NOMO-1 treated with dmso at 0.1 percent for 144 hours (cell line): ENCODE measurements around the gene FAM107B.
"Not testable (repeated sequence)": the region's sequence is repeated elsewhere in the genome, so short reads cannot be mapped to it uniquely, and the experiment has no call there.

ENCODE experiments used
- DNase-seq: peaks from one replicate; lab custom pipeline; 2025; ENCODE audit not compliant: unreplicated experiment; lab: John Stamatoyannopoulos, UW

FAM107B gene

GRCh38 chr10:14667280-14667679, 107.4 kb downstream of the FAM107B start:
- no peak for DNase-seq

DNA sequence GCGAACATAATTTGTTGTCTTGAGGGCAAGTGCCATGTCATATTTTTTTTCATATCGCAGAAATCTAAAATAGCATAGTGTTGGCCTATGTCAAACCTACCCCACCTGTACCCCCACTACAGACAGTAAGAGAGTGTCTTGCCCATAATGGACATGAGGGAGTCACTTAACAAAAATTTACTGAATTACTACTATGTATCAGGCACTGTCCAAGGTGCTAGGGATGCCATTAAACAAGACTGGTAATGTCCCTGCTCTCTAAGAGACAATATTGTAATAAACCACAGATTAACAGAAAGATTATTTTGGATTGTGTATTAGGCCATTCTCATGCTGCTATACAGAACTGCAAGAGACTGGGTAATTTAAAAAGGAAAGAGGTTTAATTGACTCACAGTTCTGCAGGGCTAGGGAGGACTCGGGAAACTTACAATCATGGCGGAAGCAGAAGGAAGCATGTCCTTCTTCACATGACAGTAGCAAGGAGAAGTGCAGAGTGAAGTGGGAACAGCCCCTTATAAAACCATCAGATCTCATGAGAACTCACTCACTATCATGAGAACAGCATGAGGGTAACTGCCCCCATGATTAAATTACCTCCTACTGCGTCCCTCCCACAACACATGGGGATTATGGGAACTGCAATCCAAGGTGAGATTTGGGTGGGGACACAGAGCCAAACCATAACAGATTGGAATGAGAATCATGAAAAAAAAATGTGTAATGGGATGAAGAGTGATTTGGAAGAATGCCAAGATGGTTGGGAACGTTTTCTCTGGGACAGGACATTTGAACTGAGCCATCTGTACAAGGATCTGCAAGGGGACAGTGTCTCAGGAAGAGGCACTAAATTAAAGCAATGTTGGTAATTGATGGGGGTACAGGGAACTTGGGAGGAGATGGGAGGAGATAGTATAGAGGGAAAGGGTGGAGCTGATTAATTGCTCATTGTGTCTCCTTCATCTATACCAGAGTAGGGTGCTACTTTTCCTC, 108.5 kb downstream of the FAM107B start:
- no peak for DNase-seq

- DNase-seq = no peak
These were observed 109.4 kb downstream of the FAM107B start for GRCh38 chr10:14665304-14665703.

DNA sequence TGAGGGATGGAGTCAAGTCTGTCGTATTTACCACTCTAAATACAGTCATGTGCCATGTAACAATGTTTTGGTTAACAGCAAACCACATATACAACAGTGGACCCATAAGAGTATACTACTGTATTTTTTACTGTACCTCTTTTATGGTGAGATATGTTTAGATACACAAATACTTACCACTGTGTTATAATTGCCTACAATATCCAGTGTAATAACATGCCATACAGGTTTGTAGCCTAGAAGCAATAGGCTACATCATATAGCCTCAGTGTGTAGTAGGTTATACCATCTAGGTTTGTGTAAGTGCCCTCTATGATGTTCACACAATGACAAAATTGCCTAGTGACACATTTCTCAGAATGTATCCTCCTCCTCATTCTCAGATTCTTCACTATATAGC, 110.4 kb downstream of the FAM107B start:
- DNase-seq = no peak

GRCh38 chr10:14661818-14662217, 112.9 kb downstream of the FAM107B start:
- no peak for DNase-seq

DNA sequence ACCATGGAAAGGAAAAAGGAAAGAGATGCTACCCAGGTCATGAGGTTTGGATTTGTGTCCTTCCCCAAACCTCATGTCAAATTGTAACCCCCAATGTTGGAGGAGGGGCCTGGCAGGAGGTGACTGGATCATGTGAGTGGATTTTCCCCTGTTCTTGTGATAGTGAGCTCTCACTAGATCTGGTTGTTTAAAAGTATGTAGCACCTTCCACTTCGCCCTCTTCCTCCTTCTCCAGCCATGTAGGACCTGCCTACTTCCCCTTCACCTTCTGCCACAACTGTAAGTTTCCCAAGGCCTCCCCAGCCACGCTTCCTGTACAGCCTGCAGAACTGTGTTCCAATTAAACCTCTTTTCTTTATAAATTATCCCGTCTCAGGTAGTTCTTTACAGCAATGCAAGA, 113.9 kb downstream of the FAM107B start:
- peak; percentile 28 for DNase-seq

GRCh38 chr10:14659626-14660196, 115.0 kb downstream of the FAM107B start:
- peak; percentile 99 for DNase-seq

- DNase-seq = not testable (repeated sequence)
These were observed 115.6 kb downstream of the FAM107B start for GRCh38 chr10:14659137-14659536.

GRCh38 chr10:14658331-14659127, 116.2 kb downstream of the FAM107B start:
- DNase-seq = peak; percentile 10

- no peak for DNase-seq
These were observed 118.5 kb downstream of the FAM107B start for GRCh38 chr10:14656052-14656730.

DNA sequence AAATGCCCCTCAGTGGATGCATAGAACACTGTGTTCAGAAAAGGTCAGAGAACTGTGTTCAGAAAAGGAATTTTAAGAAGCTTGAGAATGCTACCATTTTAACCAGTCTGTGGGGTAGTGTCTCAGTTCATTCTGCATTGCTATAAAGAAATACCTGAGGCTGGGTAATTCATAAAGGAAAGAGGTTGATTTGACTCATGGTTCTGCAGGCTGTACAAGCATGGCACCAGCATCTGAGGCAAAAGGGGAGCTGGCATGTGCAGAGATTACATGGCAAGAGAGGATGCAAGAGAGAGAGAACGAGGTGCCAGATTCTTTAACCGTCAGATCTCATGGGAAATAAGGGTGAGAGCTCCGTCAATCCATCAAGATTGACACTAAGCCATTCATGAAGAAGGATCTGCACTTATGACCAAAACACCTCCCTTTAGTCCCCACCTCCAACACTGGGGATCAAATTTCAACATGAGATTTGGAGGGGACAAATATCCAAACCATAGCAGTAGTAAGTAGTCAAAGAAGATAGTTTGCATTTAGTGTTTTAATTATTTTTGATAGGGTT, 119.8 kb downstream of the FAM107B start:
- no peak for DNase-seq

GRCh38 chr10:14653271-14654161, 121.2 kb downstream of the FAM107B start:
- no peak for DNase-seq

- no peak for DNase-seq
These were observed 121.9 kb downstream of the FAM107B start for GRCh38 chr10:14652816-14653215.

GRCh38 chr10:14652067-14652466, 122.6 kb downstream of the FAM107B start:
- no peak for DNase-seq

DNA sequence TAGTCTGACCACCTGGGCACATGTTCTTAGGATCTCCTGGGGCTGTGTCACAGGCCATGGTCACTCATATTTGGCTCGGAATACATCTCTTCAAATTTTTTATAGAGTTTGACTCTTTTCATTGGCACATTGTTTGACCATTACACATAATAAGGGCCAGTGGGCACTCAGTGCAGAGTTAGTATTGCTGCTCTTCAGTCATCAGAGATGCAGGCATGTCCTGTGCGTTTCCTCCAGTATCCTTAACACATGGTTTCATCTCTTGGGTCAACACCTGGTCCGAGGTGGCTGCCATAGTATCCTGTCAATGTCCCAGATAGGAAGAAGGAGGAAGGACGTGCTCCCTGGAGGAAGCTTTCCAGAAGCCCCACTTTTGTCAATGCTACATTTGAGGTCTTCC, 125.0 kb downstream of the FAM107B start:
- DNase-seq = no peak

DNA sequence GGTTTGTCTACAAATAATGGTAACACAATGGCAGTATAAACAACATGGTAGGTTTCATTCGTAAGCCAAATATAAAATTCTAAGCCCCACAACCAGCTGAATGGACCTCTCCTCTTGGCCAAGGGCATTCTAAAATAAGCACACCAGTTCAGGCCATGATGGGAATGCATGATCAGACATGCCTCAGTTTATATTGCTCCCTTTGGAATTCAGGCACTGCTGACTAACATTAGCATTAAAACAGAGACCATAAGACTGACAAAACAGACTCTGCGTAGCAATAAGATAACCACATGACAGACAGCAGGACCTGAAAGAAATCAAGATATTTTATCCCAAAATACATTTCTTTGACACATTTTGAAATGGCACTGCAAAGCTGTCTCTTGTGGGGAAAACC, 125.8 kb downstream of the FAM107B start:
- no peak for DNase-seq

GRCh38 chr10:14648005-14648765, 126.5 kb downstream of the FAM107B start:
- peak; percentile 98 for DNase-seq

GRCh38 chr10:14645239-14645960, 129.3 kb downstream of the FAM107B start:
- DNase-seq = no peak
